Measurements from ENCODE around the gene PHLPP2. TPM values are rescaled to one million over a fixed set of nuclear protein-coding genes. Genes with fewer than 3 reads are reported as not detected.
A peak's percentile ranks its signal among the peaks of the same experiment; 100 is the strongest.

The PHLPP2 gene
- total RNA-seq, 1 experiment from 2014 or later: 10.5 TPM

DNA sequence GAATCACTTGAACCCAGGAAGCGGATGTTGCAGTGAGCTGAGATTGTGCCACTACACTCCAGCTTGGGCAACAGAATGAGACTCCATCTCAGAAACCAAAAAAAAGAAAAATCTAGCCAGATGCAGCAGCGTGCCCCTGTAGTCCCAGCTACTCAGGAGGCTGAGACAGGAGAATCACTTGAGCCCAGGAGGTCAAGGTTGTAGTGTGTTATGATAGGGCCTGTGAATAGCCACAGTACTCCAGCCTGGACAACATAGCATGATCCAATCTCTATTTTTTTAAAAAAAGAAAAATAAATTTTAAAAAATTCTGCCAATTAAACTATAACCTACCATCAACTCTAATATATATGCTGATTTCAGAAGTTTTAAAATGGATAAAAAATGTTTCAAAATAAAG is 15.8 kb downstream of the PHLPP2 start:
- H3K4me1 Mint-ChIP-seq (ENCODE audit: insufficient read depth, unreplicated experiment): peaks cover 26% of the 10 kb centered on the region

DNA sequence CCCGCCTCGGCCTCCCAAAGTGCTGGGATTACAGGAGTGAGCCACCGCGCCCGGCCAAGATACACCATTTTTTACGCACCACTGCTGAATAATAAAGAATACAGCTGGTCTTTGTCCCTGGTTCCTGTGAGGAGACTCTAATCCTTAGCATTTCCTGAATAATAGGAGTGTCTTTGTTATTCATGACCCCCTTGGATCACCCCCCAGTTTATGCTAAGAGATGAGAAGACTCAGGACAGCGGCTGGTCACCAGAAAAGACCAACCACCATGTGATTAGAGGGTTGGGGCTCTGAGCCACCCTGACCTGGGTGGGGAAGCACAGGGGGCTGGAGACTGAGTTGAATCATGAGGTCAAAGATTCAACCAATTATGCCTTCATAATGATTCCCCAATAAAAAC is 17.3 kb downstream of the PHLPP2 start:
- H3K4me3 Mint-ChIP-seq (ENCODE audit: unreplicated experiment): peak overlapping the region; percentile 68
- peaks cover 26% of the 10 kb centered on the region for H3K4me1 Mint-ChIP-seq (ENCODE audit: insufficient read depth, unreplicated experiment)
- H3K27ac Mint-ChIP-seq (ENCODE audit: low read depth, unreplicated experiment): peak overlapping the region; percentile 97
- TF ChIP-seq, protein P1, sequence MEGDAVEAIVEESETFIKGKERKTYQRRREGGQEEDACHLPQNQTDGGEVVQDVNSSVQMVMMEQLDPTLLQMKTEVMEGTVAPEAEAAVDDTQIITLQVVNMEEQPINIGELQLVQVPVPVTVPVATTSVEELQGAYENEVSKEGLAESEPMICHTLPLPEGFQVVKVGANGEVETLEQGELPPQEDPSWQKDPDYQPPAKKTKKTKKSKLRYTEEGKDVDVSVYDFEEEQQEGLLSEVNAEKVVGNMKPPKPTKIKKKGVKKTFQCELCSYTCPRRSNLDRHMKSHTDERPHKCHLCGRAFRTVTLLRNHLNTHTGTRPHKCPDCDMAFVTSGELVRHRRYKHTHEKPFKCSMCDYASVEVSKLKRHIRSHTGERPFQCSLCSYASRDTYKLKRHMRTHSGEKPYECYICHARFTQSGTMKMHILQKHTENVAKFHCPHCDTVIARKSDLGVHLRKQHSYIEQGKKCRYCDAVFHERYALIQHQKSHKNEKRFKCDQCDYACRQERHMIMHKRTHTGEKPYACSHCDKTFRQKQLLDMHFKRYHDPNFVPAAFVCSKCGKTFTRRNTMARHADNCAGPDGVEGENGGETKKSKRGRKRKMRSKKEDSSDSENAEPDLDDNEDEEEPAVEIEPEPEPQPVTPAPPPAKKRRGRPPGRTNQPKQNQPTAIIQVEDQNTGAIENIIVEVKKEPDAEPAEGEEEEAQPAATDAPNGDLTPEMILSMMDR (IDR thresholded peaks at IDR 0.05; ENCODE audit: unreplicated experiment): no peak
- no peaks in the 10 kb centered on the region for H3K9me3 Mint-ChIP-seq (ENCODE audit: unreplicated experiment)
- POLR2A ChIA-PET: interaction anchor here (0.6 to 3.4 kb wide), 4 partner anchors 8 to 245 kb away, joined by 3 to 47 read pairs (median 4); partner anchors contain the start of gene ZNF23
- no peak for DNase-seq (ENCODE audit: unreplicated experiment)
- H3K36me3 Mint-ChIP-seq (ENCODE audit: insufficient read depth, unreplicated experiment): peaks cover 9% of the 10 kb centered on the region
- no TSS peak for BruUV-seq (replicated peaks)
- intact Hi-C loops (cut with micrococcal nuclease): no loop called here
- CTCF ChIA-PET: interaction anchor here (0.7 to 1.4 kb wide), 5 partner anchors 13 to 176 kb away, joined by 3 read pairs; no protein-coding TSS in a partner anchor
- H3K27me3 Mint-ChIP-seq (ENCODE audit: insufficient read depth, unreplicated experiment): no peaks in the 10 kb centered on the region

More for the DNA sequence above, 15.8 kb downstream of the PHLPP2 start:
- no peaks in the 10 kb centered on the region for H3K9me3 Mint-ChIP-seq (ENCODE audit: unreplicated experiment)
- H3K27me3 Mint-ChIP-seq (ENCODE audit: insufficient read depth, unreplicated experiment): no peaks in the 10 kb centered on the region
- H3K4me3 Mint-ChIP-seq (ENCODE audit: unreplicated experiment): peak overlapping the region; percentile 68
- BruUV-seq (replicated peaks): no TSS peak
- POLR2A ChIA-PET: interaction anchor here (0.8 to 3.4 kb wide), 3 partner anchors 14 to 175 kb away, joined by 3 to 47 read pairs (median 4); no protein-coding TSS in a partner anchor
- no peak for DNase-seq (ENCODE audit: unreplicated experiment)
- peak overlapping the region; percentile 97 for H3K27ac Mint-ChIP-seq (ENCODE audit: low read depth, unreplicated experiment)
- intact Hi-C loops (cut with micrococcal nuclease): no loop called here
- CTCF ChIA-PET: interaction anchor here (0.6 to 1.1 kb wide), 3 partner anchors 80 to 165 kb away, joined by 3 to 5 read pairs (median 3); no protein-coding TSS in a partner anchor
- TF ChIP-seq, protein P1 (IDR thresholded peaks at IDR 0.05; ENCODE audit: unreplicated experiment): no peak
- peaks cover 4% of the 10 kb centered on the region for H3K36me3 Mint-ChIP-seq (ENCODE audit: insufficient read depth, unreplicated experiment)

DNA sequence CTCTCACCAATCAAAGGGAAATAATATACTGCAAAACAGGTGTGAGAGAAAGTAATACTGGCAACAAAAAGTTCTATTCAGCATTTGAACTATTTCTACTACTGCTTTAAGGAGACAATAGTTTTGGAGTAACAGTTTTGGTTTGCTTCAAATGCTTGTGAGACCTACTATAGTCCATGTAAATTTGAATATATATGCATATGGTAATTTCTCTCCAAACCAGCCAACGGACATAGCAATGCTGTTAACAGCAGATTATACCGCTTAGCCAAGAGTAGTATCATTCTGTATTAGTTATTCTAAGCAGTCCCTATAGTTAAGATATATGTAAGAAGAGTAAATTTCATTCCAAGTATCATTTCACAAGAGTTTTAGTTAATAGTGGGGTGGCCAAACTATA is 18.5 kb downstream of the PHLPP2 start:
- Mint-ChIP-seq H3K27ac (ENCODE audit: low read depth, unreplicated experiment) (no peak overlapping the region), H3K4me3 (ENCODE audit: unreplicated experiment) (no peak overlapping the region), H3K4me1 (ENCODE audit: insufficient read depth, unreplicated experiment) (peaks cover 26% of the 10 kb centered on the region), H3K27me3 (ENCODE audit: insufficient read depth, unreplicated experiment) (no peaks in the 10 kb centered on the region), H3K9me3 (ENCODE audit: unreplicated experiment) (no peaks in the 10 kb centered on the region), H3K36me3 (ENCODE audit: insufficient read depth, unreplicated experiment) (peaks cover 14% of the 10 kb centered on the region)
- CTCF ChIA-PET: no interaction called here
- intact Hi-C loops (cut with micrococcal nuclease): no loop called here
- BruUV-seq (replicated peaks): no TSS peak
- DNase-seq (ENCODE audit: unreplicated experiment): no peak
- POLR2A ChIA-PET: no interaction called here
- TF ChIP-seq, protein P1 (IDR thresholded peaks at IDR 0.05; ENCODE audit: unreplicated experiment): no peak

DNA sequence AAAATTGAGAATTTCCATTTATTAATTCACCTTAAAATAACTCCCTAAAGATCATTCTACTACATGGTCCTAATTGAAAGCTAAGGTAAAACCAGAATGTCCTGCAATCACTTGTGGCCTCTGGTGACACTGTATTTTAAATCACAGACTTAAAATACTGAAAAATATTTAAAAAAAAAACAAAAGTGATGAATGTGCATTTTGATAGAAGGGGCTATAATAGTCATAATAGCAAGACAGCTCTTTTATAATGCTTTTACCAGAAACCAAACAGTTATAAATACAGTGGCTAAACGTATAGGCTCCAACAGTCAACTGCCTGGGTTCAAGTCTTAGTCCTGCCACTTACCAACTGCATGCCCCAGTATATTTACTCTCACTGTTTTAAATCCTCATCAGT is 21.2 kb downstream of the PHLPP2 start:
- POLR2A ChIA-PET: interaction anchor here (0.6 kb wide), 1 partner anchor 16 kb away, joined by 5 read pairs; no protein-coding TSS in a partner anchor
- Mint-ChIP-seq H3K27ac (ENCODE audit: low read depth, unreplicated experiment) (no peak overlapping the region), H3K36me3 (ENCODE audit: insufficient read depth, unreplicated experiment) (peaks cover 25% of the 10 kb centered on the region), H3K4me3 (ENCODE audit: unreplicated experiment) (no peak overlapping the region), H3K9me3 (ENCODE audit: unreplicated experiment) (no peaks in the 10 kb centered on the region), H3K4me1 (ENCODE audit: insufficient read depth, unreplicated experiment) (peaks cover 12% of the 10 kb centered on the region), H3K27me3 (ENCODE audit: insufficient read depth, unreplicated experiment) (no peaks in the 10 kb centered on the region)
- intact Hi-C loops (cut with micrococcal nuclease): no loop called here
- CTCF ChIA-PET: interaction anchor here (0.6 to 0.7 kb wide), 2 partner anchors 58 to 261 kb away, joined by 3 to 4 read pairs; no protein-coding TSS in a partner anchor
- DNase-seq (ENCODE audit: unreplicated experiment): no peak
- TF ChIP-seq, protein P1 (IDR thresholded peaks at IDR 0.05; ENCODE audit: unreplicated experiment): no peak
- BruUV-seq (replicated peaks): no TSS peak

Measured in MCF 10A (cell line).